Panc1 (cell line): ENCODE measurements around the gene CEP131. TPM values are rescaled to one million over a fixed set of nuclear protein-coding genes. Genes with fewer than 3 reads are reported as not detected.

ENCODE experiments used
- ATAC-seq: fragments of 200-7000 bp; cut with Tn5 transposase; 2 replicates; pipeline ENCODE4 v1.9.1; 2020; ENCODE audit warnings: mild to moderate bottlenecking, moderate library complexity
- BruUV-seq: library from RNA; stranded (reverse); fragments of 400-500 nt; replicated peaks from 2 replicates; lab custom pipeline; 2021; lab: Mats Ljungman, UMichigan
- CTCF ChIA-PET: fragments of 300-600 bp; sonication (Branson Sonifier 250); formaldehyde crosslinking; loops from one replicate; lab custom pipeline; 2022; ENCODE audit warnings: antibody characterized with exemption; lab: Charles Lee
- POLR2A ChIA-PET: fragments of 300-600 bp; sonication (Branson Sonifier 250); formaldehyde crosslinking; loops from one replicate; lab custom pipeline; 2022; ENCODE audit warnings: antibody characterized with exemption; lab: Charles Lee
- DNase-seq: peaks from one replicate; pipeline ENCODE4 v3.0.0-alpha.2; 2010; ENCODE audit warnings: low read depth, low spot score
- H3K27ac ChIP-seq: 2 replicates; pipeline ENCODE4 v1.5.1; 2011; ENCODE audit warnings: mild to moderate bottlenecking, low read length, inconsistent platforms
- H3K27me3 ChIP-seq: fragments of 200-500 bp; sonication (Bioruptor generic); 2 replicates; pipeline ENCODE4 v1.6.0; 2014; ENCODE audit warnings: low read length, inconsistent platforms; ENCODE audit not compliant: control insufficient read depth, insufficient read depth
- H3K36me3 ChIP-seq: fragments of 200-500 bp; sonication (Bioruptor generic); 2 replicates; pipeline ENCODE4 v1.5.1; 2014; ENCODE audit warnings: inconsistent platforms, mild to moderate bottlenecking, low read length, moderate library complexity; ENCODE audit not compliant: control insufficient read depth, insufficient read depth
- H3K4me1 ChIP-seq: 2 replicates; pipeline ENCODE4 v1.5.1; 2011; ENCODE audit warnings: inconsistent platforms, mild to moderate bottlenecking, low read length, moderate library complexity; ENCODE audit not compliant: control insufficient read depth, insufficient read depth
- H3K4me3 ChIP-seq, 2 experiments: 2 replicates each; pipeline ENCODE4 v1.5.1; 2011 to 2012; ENCODE audit warnings: low read depth in 2 of 2, low read length in 2 of 2, mild to moderate bottlenecking in 2 of 2, inconsistent platforms in 1 of 2, moderate library complexity in 1 of 2
- H3K9me3 ChIP-seq: fragments of 200-500 bp; sonication (Bioruptor generic); 2 replicates; pipeline ENCODE4 v1.5.1; 2014; ENCODE audit warnings: low read depth, mild to moderate bottlenecking, inconsistent platforms, low read length, moderate library complexity; ENCODE audit not compliant: control insufficient read depth, insufficient read depth
- CTCF ChIP-seq: fragments of 450-650 bp; IDR thresholded peaks from 2 replicates; pipeline ENCODE4 v1.5.1; 2017; ENCODE audit warnings: mild to moderate bottlenecking
- POLR2AphosphoS5 ChIP-seq: IDR thresholded peaks from 2 replicates; pipeline ENCODE4 v1.6.1; 2012; ENCODE audit warnings: mild to moderate bottlenecking, low read depth, low read length, moderate library complexity
- REST ChIP-seq, 2 experiments: IDR thresholded peaks; 2 replicates each; pipeline ENCODE4 v1.6.1; 2011 to 2012; ENCODE audit warnings: low read depth in 2 of 2, control low read depth in 1 of 2, low read length in 1 of 2, mild to moderate bottlenecking in 1 of 2, moderate library complexity in 1 of 2; ENCODE audit not compliant: insufficient read depth in 1 of 2
- SIN3A ChIP-seq: IDR thresholded peaks from 2 replicates; pipeline ENCODE4 v1.6.1; 2012; ENCODE audit warnings: low read depth, mild to moderate bottlenecking, low read length, moderate library complexity, borderline replicate concordance; ENCODE audit not compliant: insufficient read depth
- TCF7L2 ChIP-seq: IDR thresholded peaks from 2 replicates; pipeline ENCODE4 v1.6.1; 2011; ENCODE audit warnings: mild to moderate bottlenecking, low read depth, low read length, inconsistent platforms
- in situ Hi-C: cut with HindIII; loops from 2 replicates; pipeline ENCODE4 v1.10.0; 2016; ENCODE audit warnings: low sequenced_read_pairs, low pct_unique_long_range_greater_than_20kb
- intact Hi-C: fragments of 100-400 bp; cut with micrococcal nuclease; formaldehyde crosslinking; loops from one replicate; pipeline ENCODE4 v1.10.0; 2022; ENCODE audit not compliant: unreplicated experiment
- total RNA-seq: library from RNA; stranded (reverse); gene quantifications from one replicate; pipeline ENCODE4 v1.2.1, GENCODE V29; 2021; ENCODE audit not compliant: unreplicated experiment

The CEP131 gene
- total RNA-seq, 1 experiment from 2014 or later, result 26.0 TPM

DNA sequence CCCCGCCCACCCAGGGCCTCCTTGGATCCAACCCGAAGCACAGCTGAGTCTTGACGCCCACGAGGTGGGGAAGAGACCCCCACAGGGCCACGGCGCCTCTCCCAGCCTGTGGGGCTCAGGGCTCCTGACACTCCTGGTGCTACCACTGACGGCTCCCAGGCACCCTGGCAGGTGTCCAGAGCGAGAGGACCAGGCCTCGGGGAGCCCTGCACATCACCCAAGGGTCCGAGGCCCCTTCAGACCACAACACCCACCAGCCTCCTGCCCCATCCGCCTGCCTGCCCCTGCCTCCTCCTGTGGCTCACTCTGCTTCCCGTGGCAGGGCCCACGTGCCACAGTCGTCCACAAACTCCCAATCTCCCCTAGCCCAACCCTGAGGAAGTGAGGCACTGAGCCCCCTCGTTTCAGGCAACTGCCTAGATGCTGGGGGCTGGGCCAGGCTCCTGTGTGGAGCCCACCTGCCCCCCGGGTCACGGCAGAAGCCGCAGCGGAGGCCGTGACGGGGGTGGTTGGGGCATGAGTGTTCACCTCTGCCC lies 28.5 kb downstream of the CEP131 start:
- TF ChIP-seq REST (IDR thresholded peaks at IDR 0.05; ENCODE audit: insufficient read depth in 1 of 2, low read depth in 2 of 2, low read length in 1 of 2) (no peak), CTCF (no peak), POLR2AphosphoS5 (no peak), SIN3A (no peak), TCF7L2 (no peak)
- no peak for DNase-seq

DNA sequence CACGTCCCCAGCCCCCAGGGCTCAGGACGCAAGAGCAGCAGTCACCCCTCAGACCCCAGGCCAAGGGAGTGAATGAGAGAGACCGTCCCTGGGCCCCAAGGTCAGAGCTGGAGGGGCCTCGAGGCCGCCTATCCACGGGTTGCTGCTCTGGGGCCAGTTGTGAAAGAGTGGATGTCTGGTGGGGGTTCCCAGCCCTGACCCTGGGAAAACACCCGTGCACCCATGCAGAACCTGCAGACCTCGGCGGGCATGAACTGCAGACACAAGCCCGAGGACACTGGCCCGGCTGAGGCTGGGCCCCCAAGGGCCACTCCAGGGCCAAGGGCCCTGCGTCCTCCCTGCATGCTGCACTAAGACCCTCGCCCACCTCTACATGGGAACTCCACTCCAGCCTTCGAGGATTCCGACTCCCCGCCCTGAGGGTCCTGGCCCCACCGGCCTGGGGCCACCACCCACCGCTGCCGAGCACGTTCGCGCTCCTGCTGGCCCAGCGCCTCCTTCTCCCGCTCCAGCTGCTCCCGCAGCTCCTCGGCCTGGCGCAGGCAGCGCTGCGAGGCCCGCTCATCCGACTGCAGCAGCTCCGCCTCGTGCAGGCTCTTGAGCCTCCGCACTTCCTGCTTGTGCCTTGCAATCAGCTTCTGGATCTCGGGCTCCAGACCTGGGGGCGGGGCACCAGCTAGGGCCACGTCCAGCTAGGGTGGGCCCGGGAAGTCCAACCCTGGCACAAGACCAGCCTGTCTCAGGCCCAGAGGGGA lies 29.1 kb downstream of the CEP131 start:
- in situ Hi-C loops, result no loop called here
- H3K36me3 ChIP-seq, result no peaks in the 10 kb centered on the region
- no peak for ATAC-seq
- ChIA-PET POLR2A (no interaction called here), CTCF (no interaction called here)
- H3K27ac ChIP-seq, result no peak overlapping the region
- no peaks in the 10 kb centered on the region for H3K27me3 ChIP-seq
- H3K4me1 ChIP-seq, result no peaks in the 10 kb centered on the region
- intact Hi-C loops, result no loop called here
- H3K4me3 ChIP-seq, result no peak overlapping the region
- TF ChIP-seq TCF7L2, result no peak
- TF ChIP-seq CTCF, result no peak
- no peak for TF ChIP-seq REST (IDR thresholded peaks at IDR 0.05; ENCODE audit: insufficient read depth in 1 of 2, low read depth in 2 of 2, low read length in 1 of 2)
- no peak for TF ChIP-seq SIN3A
- BruUV-seq, result no TSS peak
- no peak for DNase-seq
- H3K9me3 ChIP-seq, result no peaks in the 10 kb centered on the region

More for the DNA sequence above, 28.5 kb downstream of the CEP131 start:
- POLR2A ChIA-PET, result no interaction called here
- no peaks in the 10 kb centered on the region for H3K36me3 ChIP-seq
- no peaks in the 10 kb centered on the region for H3K9me3 ChIP-seq
- H3K27ac ChIP-seq, result no peak overlapping the region
- H3K4me3 ChIP-seq, result no peak overlapping the region
- in situ Hi-C loops, result no loop called here
- CTCF ChIA-PET, result no interaction called here
- BruUV-seq, result no TSS peak
- no peak for ATAC-seq
- no peaks in the 10 kb centered on the region for H3K4me1 ChIP-seq
- intact Hi-C loops, result no loop called here
- no peaks in the 10 kb centered on the region for H3K27me3 ChIP-seq
